ACHN (cell line): Measurements from ENCODE around the gene COP1.
"Not testable (repeated sequence)": the region's sequence is repeated elsewhere in the genome, so short reads cannot be mapped to it uniquely, and the experiment has no call there.

Source experiments
- DNase-seq: peaks from one replicate; pipeline ENCODE4 v3.0.0-alpha.2; 2015
- in situ Hi-C: cut with HindIII; loops from 2 replicates; pipeline ENCODE4 v1.10.0; 2017; ENCODE audit warnings: low sequenced_read_pairs, low pct_ligation_motif_present, low pct_unique_long_range_greater_than_20kb

COP1 gene

DNA sequence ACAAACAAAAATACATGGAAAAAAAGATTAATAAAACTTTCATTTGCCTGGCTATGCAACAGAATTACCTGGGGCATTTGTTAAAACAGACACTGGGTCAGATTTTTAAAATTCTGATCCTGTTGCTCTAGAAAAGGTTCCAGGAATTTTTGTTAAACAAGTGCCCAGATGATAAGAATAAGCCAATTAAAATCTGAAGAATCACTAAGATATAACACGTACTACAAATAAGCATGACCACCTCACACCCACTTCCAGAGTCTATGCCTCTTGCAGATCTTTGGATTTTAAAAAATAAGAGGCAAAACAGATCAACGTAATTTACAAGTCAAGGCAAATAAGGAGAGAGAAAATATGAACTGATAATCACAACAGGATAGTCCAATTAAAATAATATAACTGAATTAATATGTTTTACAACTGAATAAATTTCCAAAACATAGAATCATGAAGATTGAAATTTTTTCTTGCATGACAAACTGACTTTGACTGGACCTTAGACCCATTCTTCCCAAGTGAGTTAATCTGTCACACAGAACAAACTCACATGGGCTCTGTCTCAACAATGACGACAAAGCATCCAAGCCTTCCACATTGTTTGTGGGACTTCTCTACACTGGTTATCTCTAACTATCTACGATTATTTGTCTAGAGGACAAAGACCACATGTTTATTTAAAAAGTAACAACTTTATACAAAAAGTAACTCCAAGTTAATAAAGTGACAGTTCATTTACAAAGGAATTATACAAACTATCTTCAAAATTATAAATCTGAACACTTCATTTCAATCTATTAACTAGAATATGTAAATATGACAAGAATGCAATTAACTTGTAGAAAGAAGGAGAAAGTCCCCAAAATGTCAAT is 56.9 kb downstream of the COP1 start:
- in situ Hi-C loops: no loop called here
- no peak for DNase-seq

DNA sequence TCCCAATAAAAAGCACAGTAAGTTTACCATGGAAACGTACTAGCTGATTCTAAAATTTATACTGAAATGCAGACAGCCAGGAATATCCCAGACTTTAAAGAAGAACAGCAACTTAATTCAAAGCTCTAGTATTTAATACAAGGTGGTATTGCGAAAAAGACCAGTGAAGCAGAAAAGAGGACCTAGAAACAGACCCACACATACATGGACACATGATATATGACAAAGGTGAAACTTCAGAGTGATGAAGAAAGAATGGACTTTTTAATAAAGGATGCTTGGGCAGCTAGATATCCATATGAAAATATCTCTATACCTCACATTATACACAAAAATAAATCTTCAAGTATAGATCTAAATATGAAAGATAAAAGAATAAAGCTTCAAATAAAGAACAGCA is 62.6 kb downstream of the COP1 start:
- in situ Hi-C loops: no loop called here
- no peak for DNase-seq

DNA sequence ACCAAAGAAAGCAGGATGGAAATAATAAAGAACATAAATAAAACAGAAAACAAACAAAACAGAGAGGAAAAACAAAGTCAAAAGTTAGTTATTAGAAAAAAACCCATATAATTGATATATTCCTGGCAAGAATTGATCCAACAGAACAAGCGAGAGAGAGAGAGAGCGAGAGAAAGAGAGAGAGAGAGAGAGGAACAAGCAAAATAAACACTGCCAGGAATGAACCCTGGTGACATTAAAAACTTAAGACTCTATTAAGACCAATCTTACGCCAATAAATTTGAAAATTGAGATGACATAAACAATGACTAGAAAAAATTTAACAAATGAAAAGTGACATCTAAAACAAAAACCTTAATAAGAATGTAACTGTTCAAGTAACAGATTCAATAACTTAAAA is 64.1 kb downstream of the COP1 start:
- in situ Hi-C loops: no loop called here
- DNase-seq: no peak

- DNase-seq: no peak
- in situ Hi-C loops: no loop called here
These were observed 65.6 kb downstream of the COP1 start for GRCh38 chr1:176141449-176141848.

DNA sequence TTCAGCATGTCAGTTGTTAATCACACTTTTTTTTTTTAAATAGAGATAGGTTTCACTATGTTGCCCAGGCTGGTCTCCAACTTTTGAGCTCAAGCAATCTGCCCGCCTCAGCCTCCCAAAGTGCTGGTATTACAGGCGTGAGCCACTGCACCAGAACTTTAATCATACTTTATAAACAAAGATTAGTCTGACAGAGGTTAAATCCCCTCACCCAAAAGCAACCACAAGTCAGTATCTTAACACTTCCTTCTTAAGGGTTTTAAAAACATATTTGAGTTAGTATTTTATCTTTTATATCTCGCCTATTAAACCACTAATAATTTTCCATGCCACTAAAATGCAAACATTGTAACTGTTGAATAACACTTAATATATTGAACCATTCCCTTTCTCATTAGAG is 70.2 kb downstream of the COP1 start:
- no peak for DNase-seq
- in situ Hi-C loops: no loop called here

- in situ Hi-C loops: no loop called here
- DNase-seq: no peak
These were observed 72.4 kb downstream of the COP1 start for GRCh38 chr1:176134666-176135065.

GRCh38 chr1:176122282-176122681 is 84.8 kb downstream of the COP1 start:
- in situ Hi-C loops: no loop called here
- no peak for DNase-seq

DNA sequence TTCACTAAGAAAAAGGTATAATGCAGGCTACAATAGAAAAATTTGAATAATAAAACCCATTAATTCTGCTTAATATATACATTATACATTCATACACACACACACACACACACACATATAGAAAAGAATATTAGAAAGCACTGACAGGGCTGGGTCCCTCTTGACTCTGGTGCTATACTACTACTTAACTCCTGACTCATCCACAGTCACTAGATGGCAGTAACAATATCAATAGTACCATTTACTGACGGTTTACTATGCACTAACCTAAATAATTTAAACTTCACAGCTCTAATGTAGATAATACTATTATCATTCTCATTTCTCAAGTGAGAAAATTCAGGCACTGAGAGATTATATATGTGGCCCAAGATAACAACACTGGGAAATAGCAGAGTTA is 87.5 kb downstream of the COP1 start:
- in situ Hi-C loops: no loop called here
- DNase-seq: peak; percentile 17

DNA sequence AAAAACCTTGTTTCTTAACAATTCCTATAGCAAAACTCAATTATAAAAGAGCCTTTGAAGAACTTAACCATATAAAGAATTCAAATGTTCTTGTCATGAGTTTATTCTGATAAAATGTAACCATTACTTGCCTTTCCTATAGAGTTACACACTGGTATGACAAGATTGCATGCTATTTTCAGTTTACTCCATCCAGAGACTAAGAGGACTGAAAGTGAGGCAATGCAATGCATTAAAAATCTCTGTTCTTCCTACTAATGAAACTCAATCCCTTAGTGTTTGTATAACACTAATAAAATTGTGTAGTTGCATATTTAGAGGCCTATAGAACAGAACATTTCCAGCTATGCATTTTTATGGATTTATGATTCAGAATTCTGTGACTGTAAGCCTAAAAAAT is 88.1 kb downstream of the COP1 start:
- no peak for DNase-seq
- in situ Hi-C loops: no loop called here

GRCh38 chr1:176111835-176112234 is 95.3 kb downstream of the COP1 start:
- in situ Hi-C loops: no loop called here
- DNase-seq: no peak

- no peak for DNase-seq
- in situ Hi-C loops: no loop called here
These were observed 96.9 kb downstream of the COP1 start for GRCh38 chr1:176110203-176110602.

- in situ Hi-C loops: no loop called here
- DNase-seq: no peak
These were observed 104.2 kb downstream of the COP1 start for GRCh38 chr1:176102768-176103350.

- in situ Hi-C loops: no loop called here
- DNase-seq: no peak
These were observed 105.0 kb downstream of the COP1 start for GRCh38 chr1:176101951-176102642.

DNA sequence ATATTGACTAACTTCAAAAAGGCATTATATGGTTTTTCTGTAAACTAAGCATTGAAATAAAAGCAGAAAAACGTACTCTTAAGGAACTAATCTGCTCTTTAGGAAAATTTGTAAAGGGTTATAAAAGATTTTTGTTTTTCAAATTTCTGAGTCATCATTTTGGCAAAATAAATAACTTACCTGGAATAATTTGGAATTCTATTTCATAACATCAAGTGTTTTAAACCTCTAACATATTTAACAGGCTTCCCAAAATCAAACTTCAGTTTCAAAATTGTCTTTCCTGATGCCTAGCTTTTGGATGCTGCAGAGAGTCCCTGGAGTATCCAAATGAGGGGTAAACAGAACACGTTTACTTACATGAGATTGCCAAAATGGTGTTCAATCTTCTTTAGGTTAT is 108.5 kb downstream of the COP1 start:
- DNase-seq: no peak
- in situ Hi-C loops: no loop called here

GRCh38 chr1:176096015-176096414 is 111.1 kb downstream of the COP1 start:
- no peak for DNase-seq

GRCh38 chr1:176090766-176091165 is 116.3 kb downstream of the COP1 start:
- DNase-seq: no peak
- in situ Hi-C loops: no loop called here

More at GRCh38 chr1:176096015-176096414, 111.1 kb downstream of the COP1 start:
- in situ Hi-C loops: no loop called here

DNA sequence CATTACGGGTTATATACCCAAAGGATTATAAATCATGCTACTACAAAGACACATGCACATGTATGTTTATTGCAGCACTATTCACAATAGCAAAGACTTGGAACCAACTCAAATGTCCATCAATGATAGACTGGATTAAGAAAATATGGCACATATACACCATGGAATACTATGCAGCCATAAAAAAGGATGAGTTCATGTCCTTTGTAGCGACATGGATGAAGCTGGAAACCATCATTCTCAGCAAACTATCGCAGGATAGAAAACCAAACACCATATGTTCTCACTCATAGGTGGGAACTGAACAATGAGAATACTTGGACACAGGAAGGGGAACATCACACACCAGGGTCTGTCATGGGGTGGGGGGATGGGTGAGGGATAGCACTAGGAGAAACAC is 119.3 kb downstream of the COP1 start:
- DNase-seq, in situ Hi-C loops: not testable (repeated sequence)

- in situ Hi-C loops: no loop called here
- DNase-seq: peak; percentile 76
These were observed 133.4 kb downstream of the COP1 start for GRCh38 chr1:176073524-176074157.

GRCh38 chr1:176068901-176069300 is 138.2 kb downstream of the COP1 start:
- DNase-seq: no peak
- in situ Hi-C loops: no loop called here
